ENCODE measurements around the gene CMPK1. TPM values are rescaled to one million over a fixed set of nuclear protein-coding genes. Genes with fewer than 3 reads are reported as not detected.

Gene CMPK1
- total RNA-seq, 2 experiments from 2014 or later, result 101 to 102 TPM

- H3K4me1 Mint-ChIP-seq, result no peaks in the 10 kb centered on the region
- peaks cover 67% of the 10 kb centered on the region for H3K27me3 Mint-ChIP-seq
Measured at GRCh38 chr1:47417170-47418044, 83.8 kb downstream of the CMPK1 start.

GRCh38 chr1:47418122-47418521 lies 84.5 kb downstream of the CMPK1 start:
- Mint-ChIP-seq H3K36me3 (no peaks in the 10 kb centered on the region), H3K27me3 (peaks cover 67% of the 10 kb centered on the region), H3K4me3 (no peak overlapping the region), H3K27ac (no peak overlapping the region), H3K9me3 (no peaks in the 10 kb centered on the region), H3K4me1 (no peaks in the 10 kb centered on the region)
- no peak for DNase-seq

More at GRCh38 chr1:47417170-47418044, 83.8 kb downstream of the CMPK1 start:
- H3K4me3 Mint-ChIP-seq, result no peak overlapping the region
- DNase-seq, result no peak
- H3K9me3 Mint-ChIP-seq, result no peaks in the 10 kb centered on the region
- no peak overlapping the region for H3K27ac Mint-ChIP-seq
- no peaks in the 10 kb centered on the region for H3K36me3 Mint-ChIP-seq

- DNase-seq, result no peak
- Mint-ChIP-seq H3K27me3 (peaks cover 65% of the 10 kb centered on the region), H3K4me3 (no peak overlapping the region), H3K4me1 (no peaks in the 10 kb centered on the region), H3K9me3 (no peaks in the 10 kb centered on the region), H3K27ac (no peak overlapping the region), H3K36me3 (no peaks in the 10 kb centered on the region)
Measured at GRCh38 chr1:47418681-47419325, 85.2 kb downstream of the CMPK1 start.

- Mint-ChIP-seq H3K4me1 (peaks cover 2% of the 10 kb centered on the region), H3K9me3 (no peaks in the 10 kb centered on the region)
Measured at GRCh38 chr1:47420547-47420946, 87.0 kb downstream of the CMPK1 start.

GRCh38 chr1:47423872-47424271 lies 90.3 kb downstream of the CMPK1 start:
- no peaks in the 10 kb centered on the region for H3K9me3 Mint-ChIP-seq
- no peaks in the 10 kb centered on the region for H3K36me3 Mint-ChIP-seq
- H3K27me3 Mint-ChIP-seq, result peaks cover 50% of the 10 kb centered on the region
- no peak overlapping the region for H3K27ac Mint-ChIP-seq
- H3K4me3 Mint-ChIP-seq, result no peak overlapping the region
- H3K4me1 Mint-ChIP-seq, result peaks cover 2% of the 10 kb centered on the region
- DNase-seq, result no peak

More at GRCh38 chr1:47420547-47420946, 87.0 kb downstream of the CMPK1 start:
- DNase-seq, result no peak
- Mint-ChIP-seq H3K27me3 (peaks cover 64% of the 10 kb centered on the region), H3K36me3 (no peaks in the 10 kb centered on the region), H3K4me3 (no peak overlapping the region), H3K27ac (no peak overlapping the region)

- Mint-ChIP-seq H3K36me3 (no peaks in the 10 kb centered on the region), H3K4me3 (no peak overlapping the region), H3K9me3 (no peaks in the 10 kb centered on the region), H3K4me1 (peaks cover 2% of the 10 kb centered on the region), H3K27ac (no peak overlapping the region), H3K27me3 (peaks cover 51% of the 10 kb centered on the region)
- no peak for DNase-seq
Measured at GRCh38 chr1:47424336-47424982, 90.9 kb downstream of the CMPK1 start.

Other genes starting within 250 kb of the CMPK1 start
- gene CYP4A22, start 196.3 kb upstream of the CMPK1 start, total RNA-seq, result not detected
- gene PDZK1IP1, start 143.8 kb upstream of the CMPK1 start, total RNA-seq, result not detected
- gene TAL1, start 101.6 kb upstream of the CMPK1 start, total RNA-seq, result not detected
- 10 to 100 TPM; 28.0 to 28.2 TPM for gene STIL, start 19.6 kb upstream of the CMPK1 start, total RNA-seq
- not detected for gene FOXE3, start 82.5 kb downstream of the CMPK1 start, total RNA-seq
- under 1 TPM in 1 of 2 experiments, not detected in 1; 0.04 TPM for gene FOXD2, start 104.3 kb downstream of the CMPK1 start, total RNA-seq